Right lung (tissue), 5 donors: ENCODE data around the gene DDX51. TPM values are rescaled to one million over a fixed set of nuclear protein-coding genes. Genes with fewer than 3 reads are reported as not detected.
"Not testable (repeated sequence)": the region's sequence is repeated elsewhere in the genome, so short reads cannot be mapped to it uniquely, and the experiment has no call there.

ENCODE experiments used
- DNase-seq, 2 donors: peaks; one replicate each; pipeline ENCODE4 v3.0.0-alpha.2; 2013
- polyA plus RNA-seq, 5 donors: library from polyadenylated mRNA; unstranded; fragments of 120-200 nt; gene quantifications; one replicate each; pipeline versions ENCODE4 v1.2.1 to v1.2.3, GENCODE V29; 2013; ENCODE audit warnings: inconsistent platforms in 1 of 5, low replicate concordance in 1 of 5; ENCODE audit not compliant: insufficient read length in 5 of 5, insufficient read depth in 1 of 5

Gene DDX51
- polyA plus RNA-seq, 5 donors: 12.0 to 24.3 (median 21.1) TPM

DNA sequence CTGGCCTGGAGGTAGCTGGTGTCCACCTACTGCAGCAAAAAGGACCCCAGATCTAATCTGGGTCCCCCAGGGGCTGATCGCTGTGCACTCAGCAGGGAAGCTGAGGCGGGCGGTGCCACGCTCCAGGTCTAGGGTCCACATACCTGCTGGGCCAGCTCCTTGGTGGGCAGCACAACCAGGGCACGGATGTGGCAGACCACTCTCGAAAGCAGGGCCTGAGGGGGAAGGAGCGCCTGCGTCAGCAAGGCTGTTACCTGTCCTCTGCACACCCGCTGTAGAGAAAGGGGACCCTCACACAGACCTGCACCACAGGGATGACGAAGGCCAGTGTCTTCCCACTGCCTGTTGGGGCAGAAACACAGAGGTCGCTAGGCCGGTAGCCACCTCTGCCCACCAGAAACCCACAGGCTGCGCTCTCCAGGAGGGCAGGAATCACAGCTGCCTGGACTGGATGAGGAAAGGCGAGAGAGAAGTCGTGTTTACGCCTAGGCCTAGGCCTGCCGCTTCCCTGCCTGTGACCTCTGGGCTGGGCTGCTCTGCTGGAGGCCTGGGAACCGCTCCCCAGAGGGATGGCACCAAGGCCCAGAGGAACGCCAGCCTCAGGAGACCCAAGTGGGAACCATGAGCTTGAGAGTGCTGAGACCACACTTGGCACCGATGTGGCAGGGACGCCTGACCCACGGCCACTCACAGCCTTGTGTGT lies 2.0 kb downstream of the DDX51 start:
- no peak for DNase-seq

DNA sequence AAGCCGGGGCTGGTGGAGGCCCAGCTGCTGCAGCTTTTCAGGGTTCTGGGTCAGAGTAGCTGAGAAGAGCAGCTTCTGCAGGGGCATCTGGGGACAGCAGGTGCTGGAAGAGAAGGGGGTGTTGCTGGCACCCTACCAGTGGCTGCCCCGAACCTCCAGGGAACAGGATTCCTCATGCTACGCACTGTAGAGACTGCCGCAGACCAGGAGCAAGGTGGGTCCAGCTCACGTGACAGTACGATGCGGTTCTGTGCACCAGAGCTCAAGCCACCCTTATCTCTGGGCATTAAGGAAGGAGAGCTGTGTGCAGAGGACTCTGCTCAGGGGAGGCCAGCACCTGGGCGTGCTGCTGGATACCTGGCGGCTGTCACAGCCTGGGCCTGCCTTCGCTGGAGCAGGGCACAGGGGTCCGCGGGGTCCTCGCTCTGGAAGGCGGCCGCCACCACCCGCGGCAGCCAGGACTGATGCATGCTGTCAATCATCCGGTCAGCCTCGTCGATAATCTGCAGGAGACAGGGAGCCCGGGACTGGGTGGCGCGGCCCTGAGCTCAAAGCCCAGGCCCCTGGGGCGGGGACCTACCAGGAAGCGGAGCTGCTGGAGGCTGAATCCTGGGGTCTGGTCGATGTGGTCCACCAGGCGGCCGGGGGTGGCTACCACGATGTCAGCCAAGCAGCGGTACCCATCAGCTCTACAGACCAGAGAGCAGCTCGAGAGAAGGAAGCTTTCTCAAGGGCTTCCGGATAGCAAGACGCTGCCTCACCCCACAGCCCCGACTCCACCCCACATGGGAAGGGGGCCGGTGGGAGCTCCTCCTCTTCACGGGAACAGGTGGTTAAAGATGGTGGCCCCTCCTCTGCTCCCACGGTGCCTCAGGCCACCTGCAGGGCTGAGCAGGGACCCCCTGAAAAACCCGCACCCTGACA lies 2.9 kb downstream of the DDX51 start:
- DNase-seq: no peak

DNA sequence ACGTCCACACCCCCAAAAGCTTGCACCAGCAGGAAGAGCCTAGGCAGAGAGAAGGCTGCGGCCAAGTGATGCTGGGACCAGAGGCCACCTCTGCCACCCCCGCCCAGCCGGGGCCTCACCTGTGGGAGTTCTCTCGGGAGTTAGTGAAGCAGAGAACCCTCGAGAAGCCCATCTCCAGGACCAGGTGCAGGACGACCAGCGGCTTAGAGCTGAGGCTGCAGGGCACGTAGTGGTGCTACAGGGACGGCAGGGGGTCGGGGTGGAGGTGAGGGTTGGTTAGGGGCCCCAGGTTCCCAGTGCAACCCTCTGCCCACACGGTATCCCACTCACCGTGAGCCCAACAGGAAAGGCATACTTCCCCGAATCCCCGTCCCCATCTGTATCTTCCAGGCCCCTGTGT lies 3.6 kb downstream of the DDX51 start:
- DNase-seq: no peak

DNA sequence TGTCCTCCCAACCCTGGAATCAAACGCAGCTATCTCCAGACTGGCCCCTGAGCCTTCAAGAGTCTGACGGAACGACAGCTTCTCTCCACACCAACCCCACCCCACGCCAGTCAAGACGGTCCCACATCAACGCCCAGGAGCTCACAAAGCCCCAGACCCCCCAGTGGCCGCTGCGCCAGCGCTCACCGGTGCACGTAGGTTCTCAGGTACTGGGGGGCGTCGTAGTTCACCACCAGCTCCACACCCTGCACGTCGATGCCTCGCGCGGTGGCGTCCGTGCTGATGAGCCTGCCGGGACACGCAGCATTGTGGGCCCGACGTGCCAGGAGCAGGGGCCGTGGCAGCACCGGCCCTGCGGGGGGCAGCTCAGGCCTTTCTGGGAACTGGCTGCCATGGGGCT lies 4.2 kb downstream of the DDX51 start:
- DNase-seq: no peak

DNA sequence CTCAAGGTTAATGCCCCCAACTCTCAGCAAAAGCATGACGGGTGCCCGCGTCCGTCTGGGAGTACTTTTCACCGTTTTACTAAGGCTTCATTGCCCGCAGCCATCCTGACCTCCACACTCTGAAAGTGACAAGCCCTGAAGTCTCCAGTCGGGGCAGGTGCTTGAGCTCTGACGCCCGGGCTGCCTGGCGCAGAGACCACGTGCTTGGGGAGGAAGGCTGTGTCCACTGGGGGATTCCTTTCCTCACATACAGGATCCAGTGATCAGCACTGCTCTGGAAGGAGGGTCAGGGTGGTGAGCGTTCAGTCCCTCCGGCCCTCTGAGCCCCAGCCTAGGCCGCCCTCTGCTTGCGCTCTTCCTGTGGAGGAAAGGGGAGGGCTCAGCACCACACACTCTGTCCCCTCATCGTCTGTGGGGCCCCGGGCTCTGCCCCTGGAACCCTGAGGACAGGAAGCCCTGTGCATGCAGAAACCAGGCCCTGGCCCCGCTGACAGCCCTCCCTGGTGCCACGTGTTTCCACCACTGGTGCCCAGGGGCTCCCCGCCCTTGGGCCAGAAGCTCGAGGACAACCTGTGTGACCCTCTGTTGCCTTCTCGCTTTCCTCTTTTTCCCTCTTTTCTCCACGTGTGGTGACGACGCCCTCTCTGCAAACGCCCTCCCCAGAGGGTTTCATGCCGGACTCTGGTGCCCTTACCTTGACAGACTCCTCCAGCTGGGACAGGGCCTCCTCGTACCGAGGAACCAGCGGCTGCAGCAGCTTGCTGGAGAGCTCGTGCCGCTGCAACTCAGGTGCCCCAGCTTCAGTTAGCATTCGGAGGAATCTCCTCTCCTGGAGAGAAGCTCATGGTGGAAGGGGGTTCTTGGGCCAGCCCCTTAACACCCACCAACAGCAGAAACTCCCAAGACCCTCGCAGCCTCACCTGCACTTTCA lies 4.9 kb downstream of the DDX51 start:
- no peak for DNase-seq

DNA sequence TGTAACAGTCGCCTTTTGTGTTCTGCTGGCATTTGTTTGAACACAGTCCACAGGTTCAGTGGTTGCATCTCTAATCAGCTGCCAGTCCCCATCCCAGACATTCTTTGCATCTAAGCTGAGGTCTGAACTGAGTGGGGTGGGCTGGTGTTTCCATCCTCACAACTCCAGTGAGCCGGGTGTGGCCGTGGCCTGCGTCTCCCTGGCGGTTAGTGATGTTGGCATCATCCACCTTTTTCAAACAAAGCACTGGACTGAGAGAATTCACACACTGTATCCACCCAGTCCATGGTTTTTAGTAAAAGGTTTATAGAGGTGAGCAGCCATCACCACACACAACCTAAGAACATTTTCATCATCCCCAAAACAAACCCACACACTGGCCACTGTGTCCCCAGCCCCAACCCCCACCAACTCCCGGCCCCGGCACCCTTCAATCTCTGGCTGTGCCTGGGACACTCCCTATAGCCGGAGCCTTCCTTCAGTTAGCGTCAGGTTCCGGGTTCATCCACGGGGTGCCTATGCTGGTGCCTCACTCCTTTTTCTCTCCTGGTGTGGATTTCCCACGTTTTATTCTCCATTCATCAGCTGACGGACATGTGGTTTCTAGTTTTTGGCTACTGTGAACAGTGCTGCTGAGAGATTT lies 6.5 kb downstream of the DDX51 start:
- DNase-seq: no peak

DNA sequence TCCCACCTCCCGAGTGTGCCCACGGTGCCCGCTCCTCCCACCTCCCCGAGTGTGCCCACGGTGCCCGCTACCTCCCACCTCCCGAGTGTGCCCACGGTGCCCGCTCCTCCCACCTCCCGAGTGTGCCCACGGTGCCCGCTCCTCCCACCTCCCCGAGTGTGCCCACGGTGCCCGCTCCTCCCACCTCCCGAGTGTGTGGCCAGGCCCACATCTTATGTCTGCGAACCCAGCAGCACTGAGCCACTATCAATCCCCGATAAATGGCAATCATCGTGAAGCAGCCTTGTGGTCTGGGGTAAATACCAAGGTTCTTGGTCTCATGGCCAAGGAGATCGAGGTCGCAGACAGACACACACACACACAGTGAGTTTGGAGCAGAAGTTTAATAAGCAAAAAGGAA lies 7.9 kb downstream of the DDX51 start:
- not testable (repeated sequence) for DNase-seq

DNA sequence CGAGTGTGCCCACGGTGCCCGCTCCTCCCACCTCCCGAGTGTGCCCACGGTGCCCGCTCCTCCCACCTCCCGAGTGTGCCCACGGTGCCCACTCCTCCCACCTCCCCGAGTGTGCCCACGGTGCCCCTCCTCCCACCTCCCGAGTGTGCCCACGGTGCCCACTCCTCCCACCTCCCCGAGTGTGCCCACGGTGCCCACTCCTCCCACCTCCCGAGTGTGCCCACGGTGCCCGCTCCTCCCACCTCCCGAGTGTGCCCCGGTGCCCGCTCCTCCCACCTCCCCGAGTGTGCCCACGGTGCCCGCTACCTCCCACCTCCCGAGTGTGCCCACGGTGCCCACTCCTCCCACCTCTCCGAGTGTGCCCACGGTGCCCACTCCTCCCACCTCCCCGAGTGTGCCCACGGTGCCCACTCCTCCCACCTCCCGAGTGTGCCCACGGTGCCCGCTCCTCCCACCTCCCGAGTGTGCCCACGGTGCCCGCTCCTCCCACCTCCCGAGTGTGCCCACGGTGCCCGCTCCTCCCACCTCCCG lies 9.4 kb downstream of the DDX51 start:
- DNase-seq: not testable (repeated sequence)

DNA sequence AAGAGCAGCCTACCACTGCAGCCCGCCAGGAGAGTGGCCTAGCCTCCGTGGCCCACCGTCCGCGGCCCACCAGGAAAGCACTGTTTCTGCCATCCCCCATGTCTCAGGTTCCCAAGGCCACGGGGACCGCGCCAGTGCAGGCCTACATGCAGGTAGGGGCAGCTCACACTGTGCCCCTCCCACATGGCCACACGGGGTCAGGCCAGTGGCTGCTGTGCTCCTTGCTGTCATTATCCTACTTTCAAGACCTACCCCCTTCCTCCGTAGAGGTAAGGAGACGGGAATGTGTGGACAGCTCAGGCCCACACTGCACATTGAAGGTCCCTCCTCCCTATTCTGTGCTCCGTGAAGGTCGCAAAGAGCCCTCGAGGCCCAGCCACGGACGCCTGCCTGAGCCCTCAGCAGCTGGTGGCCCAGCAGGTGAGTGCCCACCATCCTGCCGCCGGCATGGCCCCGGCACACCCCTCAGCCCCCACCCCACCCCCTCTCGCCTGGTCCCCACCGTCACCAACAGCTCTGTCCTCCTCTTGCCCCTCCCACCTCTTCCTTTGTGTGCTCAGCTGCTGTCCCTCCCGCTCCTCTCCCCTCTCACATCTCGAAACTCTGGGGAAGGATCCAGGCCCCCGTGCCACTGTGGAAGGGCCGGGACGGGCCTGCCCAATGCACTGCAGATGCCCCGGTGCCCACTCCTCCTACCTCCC lies 10.0 kb downstream of the DDX51 start:
- DNase-seq: no peak

DNA sequence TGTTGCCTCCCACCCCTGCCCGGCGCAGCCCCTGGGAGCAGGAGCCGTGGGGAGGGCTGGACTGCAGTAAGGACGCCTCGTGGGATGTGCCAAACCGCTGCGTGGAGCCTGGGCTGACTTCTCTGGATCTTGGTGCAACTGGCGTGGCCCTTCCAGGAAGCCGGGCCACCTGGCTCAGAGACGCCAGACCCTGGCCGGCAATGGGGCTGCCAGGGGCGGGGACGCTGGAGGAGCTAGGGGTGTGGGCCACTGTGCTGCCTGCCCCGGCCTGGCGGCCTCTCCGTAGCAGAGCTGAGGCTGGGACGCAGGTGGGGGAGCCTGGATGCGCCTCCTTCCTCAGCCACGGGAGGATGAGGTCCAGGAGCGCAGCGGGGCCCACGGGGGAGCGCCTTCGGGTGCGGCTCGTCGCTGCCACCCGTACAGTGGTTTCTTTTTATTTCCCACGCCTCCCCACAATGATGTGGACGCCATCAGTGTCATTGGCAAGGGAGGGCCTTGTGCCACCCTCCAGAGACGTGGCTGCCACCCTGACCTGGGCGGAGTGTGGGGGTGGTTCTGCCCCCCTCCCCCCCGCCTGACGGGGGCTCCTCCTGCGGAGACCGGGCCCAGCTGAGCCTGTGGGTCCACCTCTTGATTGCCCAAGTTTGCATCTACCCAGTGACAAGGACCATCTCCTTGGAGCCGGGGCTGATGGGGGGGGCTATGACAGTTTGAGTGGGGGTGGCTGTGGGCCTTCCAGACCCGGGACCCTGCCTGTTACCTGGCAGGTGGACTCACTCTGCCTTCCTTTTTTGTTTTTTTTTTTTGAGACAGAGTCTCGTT lies 11.3 kb downstream of the DDX51 start:
- no peak for DNase-seq

DNA sequence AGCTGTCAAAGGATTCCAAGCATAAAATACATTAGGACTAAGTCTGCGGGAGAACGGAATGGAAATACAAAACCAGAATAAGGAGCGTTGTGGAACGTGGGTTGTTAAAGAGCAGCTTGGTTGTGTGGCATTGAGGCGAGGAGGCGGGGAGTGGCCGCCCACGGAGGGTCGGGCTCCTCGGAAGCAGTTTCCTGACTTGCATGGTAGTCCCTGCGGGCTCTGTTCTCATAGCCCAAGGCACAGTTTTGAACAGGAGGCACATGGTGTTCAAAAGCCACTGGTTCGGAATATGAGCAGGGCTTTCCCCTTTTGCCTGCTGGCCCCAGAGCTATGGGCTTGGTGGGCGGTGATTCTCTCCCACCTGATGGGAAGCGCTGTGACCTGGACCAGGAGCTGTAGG lies 12.2 kb downstream of the DDX51 start:
- DNase-seq: no peak

DNA sequence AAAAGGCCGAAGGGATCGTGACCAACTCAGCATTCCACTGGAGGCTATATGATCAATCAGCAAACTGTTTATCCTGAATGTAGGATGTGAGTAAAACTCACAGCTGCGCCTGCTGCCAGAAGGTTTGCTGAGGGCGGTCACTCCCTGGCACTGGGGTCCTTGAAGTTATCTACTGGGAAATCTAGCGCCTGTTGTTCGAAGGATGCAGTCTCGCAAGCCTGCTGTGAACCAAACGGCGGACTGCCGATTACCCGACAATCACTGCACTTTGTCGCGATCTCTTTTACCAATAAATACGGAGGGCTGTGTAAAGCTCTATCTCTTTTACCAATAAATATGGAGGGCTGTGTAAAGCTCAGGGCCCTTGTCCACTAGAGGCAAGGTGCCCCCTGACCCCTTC lies 12.9 kb downstream of the DDX51 start:
- DNase-seq: no peak

DNA sequence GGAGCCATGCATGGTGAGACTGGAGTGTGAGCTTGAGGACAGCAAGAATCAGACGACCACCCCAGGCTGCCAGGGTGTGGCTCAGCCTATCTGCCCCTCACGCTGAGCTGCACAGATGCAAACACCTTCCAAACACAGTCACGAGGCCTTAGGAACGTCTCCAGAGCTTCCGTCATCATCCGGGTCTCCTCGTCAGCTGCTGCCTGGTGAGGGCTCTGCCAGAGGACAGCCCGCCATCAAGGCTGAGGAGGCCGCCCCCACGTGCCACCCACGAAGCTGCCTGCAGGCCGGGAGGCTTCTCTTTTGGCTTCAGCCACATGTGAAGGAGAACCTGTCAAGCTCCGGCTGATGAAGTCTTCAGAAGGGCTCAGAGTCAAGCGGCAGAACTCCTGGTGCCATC lies 13.4 kb downstream of the DDX51 start:
- DNase-seq: no peak

DNA sequence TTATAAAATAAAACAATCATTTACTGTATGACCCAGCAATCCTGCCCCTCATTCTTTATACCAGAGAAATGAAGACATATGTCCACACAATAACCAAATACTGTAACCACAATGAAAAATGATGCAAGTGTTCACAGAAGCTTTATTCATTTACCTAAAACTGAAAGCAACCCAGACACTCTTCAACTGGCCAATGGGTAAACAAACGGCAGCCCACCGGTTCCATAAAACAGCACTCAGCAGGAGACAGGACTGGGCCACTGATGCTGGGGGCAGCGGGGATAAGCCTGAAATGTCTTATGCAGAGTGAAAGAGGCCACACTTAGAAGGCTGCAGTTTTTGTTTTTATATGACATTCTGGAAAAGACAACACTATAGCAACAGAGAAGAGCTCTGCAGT lies 15.1 kb downstream of the DDX51 start:
- no peak for DNase-seq

DNA sequence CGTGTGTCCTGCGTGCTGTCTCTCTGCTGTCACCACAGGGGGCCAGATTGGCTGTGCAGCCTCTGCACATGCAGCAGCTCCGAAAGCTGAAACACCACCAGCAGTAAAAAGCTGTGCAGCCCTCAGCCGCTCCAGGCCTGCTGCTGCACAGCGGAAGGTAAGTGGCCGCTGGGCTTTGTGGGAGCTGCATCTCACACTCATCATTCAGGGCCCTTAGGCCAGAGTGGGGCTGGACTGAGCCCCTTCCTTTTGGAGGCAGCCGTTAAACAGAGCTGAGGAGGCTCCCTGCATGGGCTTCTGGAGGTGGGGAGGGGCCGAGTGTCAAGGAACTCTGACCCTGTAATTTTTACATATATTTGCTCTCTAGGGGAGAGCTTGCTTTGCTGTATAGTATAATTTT lies 17.1 kb downstream of the DDX51 start:
- no peak for DNase-seq

DNA sequence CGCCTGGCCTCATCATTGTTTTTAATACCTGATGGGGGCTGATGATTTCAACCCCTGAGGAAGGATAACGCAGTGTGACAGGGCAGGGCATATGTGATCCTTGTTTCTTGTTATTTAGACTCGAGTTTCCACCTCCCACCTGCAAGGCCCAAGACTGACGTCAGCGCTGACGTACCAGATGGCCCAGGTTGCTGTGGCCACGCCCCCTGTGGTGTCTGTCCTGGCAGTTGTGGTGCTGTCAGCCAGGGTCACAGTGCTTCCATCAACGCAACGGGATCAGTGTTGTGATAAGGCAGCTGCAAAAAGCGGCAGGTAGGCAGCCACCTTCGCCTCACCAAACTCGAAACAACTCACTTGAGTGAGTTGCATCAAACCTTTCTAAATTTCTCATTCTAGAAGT lies 18.4 kb downstream of the DDX51 start:
- no peak for DNase-seq

DNA sequence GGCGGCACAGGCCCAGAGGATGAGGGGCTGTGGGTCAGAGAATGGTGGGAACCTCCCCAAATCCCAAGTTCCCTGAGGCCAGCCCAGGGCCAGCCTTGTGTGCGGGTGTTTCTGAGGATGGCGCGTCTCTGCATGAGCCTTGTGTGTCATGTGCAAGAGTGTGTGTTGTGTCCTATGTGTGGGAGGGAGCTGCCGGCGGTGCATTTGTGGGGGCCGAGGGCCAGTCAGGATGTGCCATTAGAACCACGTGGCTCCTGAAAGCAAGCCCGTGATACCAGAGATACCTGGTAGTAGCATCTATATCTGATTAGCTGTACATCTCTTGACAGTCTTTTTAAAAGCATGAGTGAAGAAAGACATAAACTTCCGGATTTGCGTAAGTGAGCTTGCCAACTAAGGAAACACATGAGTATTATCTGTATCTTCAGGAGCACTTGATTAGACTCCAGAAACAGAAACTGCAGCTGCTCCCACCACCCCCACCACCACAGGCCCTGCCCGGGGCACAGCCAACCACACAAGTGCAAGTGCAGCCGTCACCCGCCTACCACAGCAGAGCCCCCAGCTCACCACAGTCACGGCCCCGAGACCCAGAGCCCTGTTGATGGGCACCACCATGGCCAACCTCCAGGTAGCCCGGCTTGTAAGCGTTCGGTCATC lies 19.2 kb downstream of the DDX51 start:
- no peak for DNase-seq

DNA sequence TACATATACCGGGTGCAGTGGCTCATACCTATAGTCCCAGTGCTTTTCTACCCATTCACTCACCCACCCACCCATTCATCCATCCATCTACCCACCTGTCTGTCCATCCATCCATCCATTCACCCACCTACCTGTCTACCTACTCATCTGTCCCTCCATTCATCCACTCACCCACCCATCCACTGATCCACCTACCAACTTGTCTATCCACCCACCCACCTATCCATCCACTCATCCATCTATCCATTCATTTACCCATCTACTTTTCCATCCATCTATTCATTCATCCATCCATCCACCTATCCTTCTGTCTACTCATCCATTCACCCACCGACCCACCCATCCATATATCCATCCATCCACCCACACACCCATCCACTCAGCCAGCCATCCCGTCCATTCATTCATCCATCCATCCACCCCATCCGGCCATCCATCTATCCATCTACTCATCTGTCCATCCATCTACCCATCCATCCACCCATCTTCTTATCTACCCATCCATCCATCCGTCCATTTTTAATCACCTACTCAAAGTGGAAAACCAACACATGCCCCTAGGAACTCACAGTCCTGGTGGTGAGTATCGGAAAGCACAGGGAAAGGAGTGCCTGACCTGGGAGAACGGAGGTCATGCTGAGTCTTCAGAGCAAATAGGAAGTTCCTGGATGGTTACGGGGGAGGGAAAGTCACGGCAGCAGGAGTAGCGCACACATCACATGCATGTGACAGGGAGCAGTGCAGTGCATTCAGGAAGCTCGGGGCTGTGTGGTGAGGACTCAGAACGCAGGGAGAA lies 20.0 kb downstream of the DDX51 start:
- DNase-seq: no peak
